KOPT-K1 (cell line): ENCODE results near the gene CLCNKB.

Source experiments
- H3K27ac ChIP-seq: fragments of 200-600 bp; sonication (generic); 2 replicates; pipeline ENCODE4 v1.5.1; 2016; ENCODE audit warnings: antibody characterized with exemption, mild to moderate bottlenecking, low read depth, low read length; ENCODE audit not compliant: poor library complexity, severe bottlenecking
- H3K36me3 ChIP-seq: fragments of 200-600 bp; sonication (generic); 2 replicates; pipeline ENCODE4 v1.5.1; 2017; ENCODE audit warnings: antibody characterized with exemption, mild to moderate bottlenecking, low read length, moderate library complexity; ENCODE audit not compliant: insufficient read depth
- H3K9me3 ChIP-seq: fragments of 200-600 bp; sonication (generic); 2 replicates; pipeline ENCODE4 v1.5.1; 2017; ENCODE audit warnings: antibody characterized with exemption, low read length, mild to moderate bottlenecking; ENCODE audit not compliant: insufficient read depth, poor library complexity, severe bottlenecking

The CLCNKB gene

DNA sequence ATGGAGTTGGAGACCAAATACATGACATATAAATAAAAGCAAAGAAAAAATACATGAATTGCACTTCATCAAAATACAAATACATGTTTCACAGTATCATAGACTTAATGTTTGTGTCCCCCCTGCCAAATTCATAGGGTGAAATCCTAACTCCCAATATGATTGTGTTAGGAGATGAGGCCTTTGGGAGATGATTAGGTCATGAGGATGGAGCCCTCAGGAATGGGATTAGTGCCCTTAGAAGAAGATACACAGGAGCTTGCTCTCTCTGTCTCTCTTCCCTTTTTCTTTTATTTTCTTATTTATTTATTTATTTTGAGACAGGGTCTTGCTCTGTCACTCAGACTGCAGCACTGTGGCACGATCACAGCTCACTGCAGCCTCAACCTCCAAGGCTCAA lies 55.8 kb downstream of the CLCNKB start:
- H3K9me3 ChIP-seq = peaks cover 16% of the 10 kb centered on the region
- no peak overlapping the region for H3K27ac ChIP-seq
- H3K36me3 ChIP-seq = no peaks in the 10 kb centered on the region

DNA sequence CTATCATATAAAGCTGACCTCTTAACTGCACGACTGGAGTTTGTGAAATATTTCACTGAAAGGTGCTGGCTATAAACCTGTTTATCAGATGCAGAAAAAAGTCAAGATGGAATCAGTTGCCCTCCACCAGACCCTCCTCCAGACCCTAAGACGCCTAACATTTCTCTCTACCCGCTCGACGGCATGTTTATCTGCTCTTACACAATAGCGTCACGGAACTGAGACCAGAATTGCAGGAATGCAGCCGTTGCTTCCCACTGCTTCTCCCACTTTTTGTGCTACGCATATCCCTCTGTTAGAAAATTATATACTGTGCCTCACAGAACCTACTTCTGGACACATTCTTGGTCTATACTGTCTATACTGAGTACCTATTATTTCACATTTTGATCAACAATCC lies 58.0 kb downstream of the CLCNKB start:
- H3K36me3 ChIP-seq = no peaks in the 10 kb centered on the region
- H3K9me3 ChIP-seq = peaks cover 16% of the 10 kb centered on the region
- H3K27ac ChIP-seq = no peak overlapping the region
